Heart left ventricle (tissue), 16 donors: Measurements from ENCODE around the gene SLC25A13. TPM values are rescaled to one million over a fixed set of nuclear protein-coding genes. Genes with fewer than 3 reads are reported as not detected.
A peak's percentile ranks its signal among the peaks of the same experiment; 100 is the strongest.
"Not testable (repeated sequence)": the region's sequence is repeated elsewhere in the genome, so short reads cannot be mapped to it uniquely, and the experiment has no call there.

Source experiments
- ATAC-seq, 4 donors: fragments of 200-7000 bp; cut with Tn5 transposase; one replicate each; pipeline ENCODE4 v1.9.1; 2020 to 2022; ENCODE audit warnings: moderate library complexity in 4 of 4, mild to moderate bottlenecking in 3 of 4, moderate number of reproducible peaks in 1 of 4
- DNase-seq, 5 donors: peaks; one replicate each; pipeline ENCODE4 v3.0.0-alpha.2; 2020
- H3K27ac ChIP-seq, 12 donors: fragments of 200-600 bp; sonication (generic) in 4 of 12; one replicate each; pipeline versions ENCODE4 v1.5.0 to v1.8.0; 2016 to 2022; ENCODE audit warnings: mild to moderate bottlenecking in 2 of 12
- H3K27me3 ChIP-seq, 9 donors: fragments of 200-600 bp; sonication (generic) in 2 of 9; one replicate each; pipeline versions ENCODE4 v1.5.1 to v1.8.0; 2016 to 2022; ENCODE audit warnings: mild to moderate bottlenecking in 3 of 9
- H3K36me3 ChIP-seq, 9 donors: fragments of 200-600 bp; sonication (generic) in 2 of 9; one replicate each; pipeline versions ENCODE4 v1.5.0 to v1.8.0; 2018 to 2022; ENCODE audit warnings: mild to moderate bottlenecking in 2 of 9
- H3K4me1 ChIP-seq, 12 donors: fragments of 200-600 bp; sonication (generic) in 4 of 12; one replicate each; pipeline versions ENCODE4 v1.5.0 to v1.8.0; 2016 to 2022; ENCODE audit warnings: mild to moderate bottlenecking in 3 of 12
- H3K4me3 ChIP-seq, 12 donors: fragments of 200-600 bp; sonication (generic) in 4 of 12; one replicate each; pipeline versions ENCODE4 v1.5.0 to v1.8.0; 2017 to 2022; ENCODE audit warnings: mild to moderate bottlenecking in 9 of 12, moderate library complexity in 4 of 12
- H3K9me3 ChIP-seq, 12 donors: fragments of 200-600 bp; sonication (generic) in 4 of 12; one replicate each; pipeline versions ENCODE4 v1.5.0 to v1.8.0; 2016 to 2022; ENCODE audit warnings: mild to moderate bottlenecking in 1 of 12
- POLR2A ChIP-seq, 2 donors: fragments of 450-650 bp; IDR thresholded peaks; one replicate each; pipeline ENCODE4 v1.6.1; 2017; ENCODE audit warnings: antibody characterized with exemption in 2 of 2, mild to moderate bottlenecking in 2 of 2, moderate library complexity in 2 of 2
- WGBS, 4 donors: extraction: QIAGEN DNeasy Blood & Tissue Kit in 2 of 4; methylation state at CpG; one replicate each; pipeline versions ENCODE4 v1.1.5 to v1.1.7; 2013 to 2018; 5-methylcytosine and 5-hydroxymethylcytosine counted together
- intact Hi-C, 10 donors: fragments of 100-400 bp; cut with DNase I; formaldehyde crosslinking; loops; one replicate each; pipeline versions ENCODE4 v1.11.1 to v1.14.2; 2022
- long read RNA-seq, 3 donors: library from polyadenylated mRNA; unstranded; transcript quantifications; one replicate each; pipeline ENCODE4 v2.0.0, GENCODE V29; 2020 to 2021
- polyA plus RNA-seq, 2 donors: library from polyadenylated mRNA; stranded (reverse); fragments of 200-250 nt; gene quantifications; one replicate each; pipeline ENCODE4 v1.2.3, GENCODE V29; 2013
- total RNA-seq, 9 donors: library from RNA; depleted of rRNA in 2 of 9; stranded (reverse); fragments of >200 nt in 2 of 9; fragmentation: NEBNext Ultra II Directional in 3 of 9; extraction: Animal tissue kit (Norgen Biotek cat#: 25700) in 3 of 9; gene quantifications; one replicate each; pipeline versions ENCODE4 v1.1.0 to v1.2.4, GENCODE V29; 2016 to 2023
- TF ChIP-seq, protein P1 (sequence below), 12 donors: fragments of 200-600 bp; sonication (generic) in 4 of 12; IDR thresholded peaks; one replicate each; pipeline versions ENCODE4 v1.5.0 to v1.8.0; 2018 to 2022; ENCODE audit warnings: antibody characterized with exemption in 12 of 12, mild to moderate bottlenecking in 5 of 12
- donor health status: ischemic (EF 13 %, LVEDD 7.1; RV severe dilation, severe dysfunction).
- donor health status: healthy with polysubstance abuse.
- donor health status: DM: no; HTN: yes; CAD: no.
- donor health status: DM: no; HTN: no; CAD: no.
- donor health status: ischemic (EF 25% LVEDD 6.9; RV normal size, moderate dysfunction).
- donor health status: ischemic (EF 25% LVEDD 5.7; RV mildly dilated, moderate dysfunction).
- donor health status: healthy.
- donor health status: DM: yes; HTN: yes; CAD: no.
- donor health status: ischemic (EF 35%, LVEDD 5.7; RV mildly dilated, moderate dysfunction).
- donor health status: nonischemic (EF 11% LVEDD 7.7; RV severe dilation, severe dysfunction).
- donor health status: DM: yes; HTN: yes; CAD: no.
- donor health status: PGD.
- donor health status: ischemic (EF 29% LVEDD 5.4; RV normal size, mild dysfunction).
- donor health status: nonischemic (EF 23%, LVEDD 6.1; RV moderate dilation, normal function).

Gene SLC25A13, protein sequence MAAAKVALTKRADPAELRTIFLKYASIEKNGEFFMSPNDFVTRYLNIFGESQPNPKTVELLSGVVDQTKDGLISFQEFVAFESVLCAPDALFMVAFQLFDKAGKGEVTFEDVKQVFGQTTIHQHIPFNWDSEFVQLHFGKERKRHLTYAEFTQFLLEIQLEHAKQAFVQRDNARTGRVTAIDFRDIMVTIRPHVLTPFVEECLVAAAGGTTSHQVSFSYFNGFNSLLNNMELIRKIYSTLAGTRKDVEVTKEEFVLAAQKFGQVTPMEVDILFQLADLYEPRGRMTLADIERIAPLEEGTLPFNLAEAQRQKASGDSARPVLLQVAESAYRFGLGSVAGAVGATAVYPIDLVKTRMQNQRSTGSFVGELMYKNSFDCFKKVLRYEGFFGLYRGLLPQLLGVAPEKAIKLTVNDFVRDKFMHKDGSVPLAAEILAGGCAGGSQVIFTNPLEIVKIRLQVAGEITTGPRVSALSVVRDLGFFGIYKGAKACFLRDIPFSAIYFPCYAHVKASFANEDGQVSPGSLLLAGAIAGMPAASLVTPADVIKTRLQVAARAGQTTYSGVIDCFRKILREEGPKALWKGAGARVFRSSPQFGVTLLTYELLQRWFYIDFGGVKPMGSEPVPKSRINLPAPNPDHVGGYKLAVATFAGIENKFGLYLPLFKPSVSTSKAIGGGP
- total RNA-seq (10 to 100 TPM in 6 of 9 donors, 1 to 10 TPM in 3; 5.3 to 17.9 (median 11.4) TPM), polyA plus RNA-seq (10 to 100 TPM in 1 of 2 donors, 1 to 10 TPM in 1; 3.7 to 13.8 TPM)
- long read RNA-seq, donor 1, transcript SLC25A13-201 (18 exons, 3,136 nt) = major isoform, 5 of 8 reads
- long read RNA-seq, donor 1, partial matches to known transcripts = 1 of 8 reads
- long read RNA-seq, donor 1, other reads (novel, unspliced or antisense) = 2 of 8 reads
- long read RNA-seq, donor 2, transcript SLC25A13-201 (18 exons, 3,136 nt) = major isoform, 12 of 20 reads
- long read RNA-seq, donor 2, partial matches to known transcripts = 3 of 20 reads
- long read RNA-seq, donor 2, other reads (novel, unspliced or antisense) = 4 of 20 reads
- long read RNA-seq, donor 3, transcript SLC25A13-201 (18 exons, 3,136 nt) = major isoform, 7 of 10 reads
- long read RNA-seq, donor 3, partial matches to known transcripts = 1 of 10 reads
- long read RNA-seq, donor 3, other reads (novel, unspliced or antisense) = 1 of 10 reads

DNA sequence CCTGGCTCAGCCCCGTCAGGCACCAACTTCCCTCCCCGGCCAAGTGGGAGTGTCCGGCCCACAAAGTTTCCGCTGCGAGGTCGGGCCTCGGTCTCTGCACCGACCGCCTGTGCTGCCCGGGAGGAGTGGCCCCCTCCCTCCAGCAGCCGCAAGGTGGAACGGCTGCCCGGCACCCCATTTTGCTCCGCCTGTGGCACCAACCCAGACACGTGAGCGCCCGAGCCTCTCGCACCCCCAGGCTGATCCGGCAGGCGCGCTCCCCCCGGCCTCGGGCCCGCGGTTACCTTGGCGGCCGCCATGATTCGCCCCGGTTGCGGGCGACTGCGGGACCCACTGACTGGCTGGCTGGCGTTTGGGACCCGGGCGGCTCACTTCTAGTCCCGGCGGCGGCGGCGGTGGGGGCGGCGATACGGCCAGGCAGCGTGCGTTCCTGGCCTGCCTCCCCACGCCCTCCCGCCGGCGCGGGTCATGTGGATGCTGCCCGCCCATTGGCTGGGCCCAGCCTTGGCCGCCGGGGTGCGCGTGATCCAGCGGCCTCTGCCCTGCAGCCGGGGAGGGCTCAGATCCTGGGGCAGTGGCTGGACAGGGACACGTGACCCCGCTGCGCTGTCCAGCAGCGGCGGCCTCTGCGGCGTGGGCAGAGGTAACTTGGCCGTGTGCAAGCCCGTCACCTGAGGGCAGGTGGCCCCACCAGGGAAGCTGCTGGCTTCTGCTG is at the start of gene SLC25A13:
Gene SLC25A13, minus strand, starts transcription at position 441 of the 715 bp plus-strand sequence. Its CDS starts 142 bp downstream, at position 299.
- peak within 1 kb of the TSS; percentile 59 to 100 (median 96) for H3K4me3 ChIP-seq
- H3K9me3 ChIP-seq = no peaks in the 10 kb centered on the region
- ATAC-seq (peak; percentile 98 to 99 (median 99)), DNase-seq (peak; percentile 94 to 97 (median 96))
- no peaks in the 10 kb centered on the region for H3K36me3 ChIP-seq
- WGBS, 4 donors = 0 to 1% (median 1%) methylated on average over 30 to 66 of the region's 66 CpGs
- intact Hi-C loops = loop anchor here in 6 of 10 donors (5.0 to 10.0 kb wide), 6 partner anchors 67 to 385 kb away; partner anchors contain the start of gene SEM1 (in 4 of the 6)
- TF ChIP-seq, protein P1, sequence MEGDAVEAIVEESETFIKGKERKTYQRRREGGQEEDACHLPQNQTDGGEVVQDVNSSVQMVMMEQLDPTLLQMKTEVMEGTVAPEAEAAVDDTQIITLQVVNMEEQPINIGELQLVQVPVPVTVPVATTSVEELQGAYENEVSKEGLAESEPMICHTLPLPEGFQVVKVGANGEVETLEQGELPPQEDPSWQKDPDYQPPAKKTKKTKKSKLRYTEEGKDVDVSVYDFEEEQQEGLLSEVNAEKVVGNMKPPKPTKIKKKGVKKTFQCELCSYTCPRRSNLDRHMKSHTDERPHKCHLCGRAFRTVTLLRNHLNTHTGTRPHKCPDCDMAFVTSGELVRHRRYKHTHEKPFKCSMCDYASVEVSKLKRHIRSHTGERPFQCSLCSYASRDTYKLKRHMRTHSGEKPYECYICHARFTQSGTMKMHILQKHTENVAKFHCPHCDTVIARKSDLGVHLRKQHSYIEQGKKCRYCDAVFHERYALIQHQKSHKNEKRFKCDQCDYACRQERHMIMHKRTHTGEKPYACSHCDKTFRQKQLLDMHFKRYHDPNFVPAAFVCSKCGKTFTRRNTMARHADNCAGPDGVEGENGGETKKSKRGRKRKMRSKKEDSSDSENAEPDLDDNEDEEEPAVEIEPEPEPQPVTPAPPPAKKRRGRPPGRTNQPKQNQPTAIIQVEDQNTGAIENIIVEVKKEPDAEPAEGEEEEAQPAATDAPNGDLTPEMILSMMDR (IDR thresholded peaks at IDR 0.05) = peak in 1 of 12 donors; percentile 14
- peak in 1 of 2 donors; percentile 66 for TF ChIP-seq POLR2A (IDR thresholded peaks at IDR 0.05)
- no peaks in the 10 kb centered on the region for H3K27me3 ChIP-seq
- H3K27ac ChIP-seq = peak within 1 kb of the TSS; percentile 90 to 99 (median 98)
- H3K4me1 ChIP-seq = peaks cover 6 to 43% (median 29%) of the 10 kb centered on the region in 12 donors

DNA sequence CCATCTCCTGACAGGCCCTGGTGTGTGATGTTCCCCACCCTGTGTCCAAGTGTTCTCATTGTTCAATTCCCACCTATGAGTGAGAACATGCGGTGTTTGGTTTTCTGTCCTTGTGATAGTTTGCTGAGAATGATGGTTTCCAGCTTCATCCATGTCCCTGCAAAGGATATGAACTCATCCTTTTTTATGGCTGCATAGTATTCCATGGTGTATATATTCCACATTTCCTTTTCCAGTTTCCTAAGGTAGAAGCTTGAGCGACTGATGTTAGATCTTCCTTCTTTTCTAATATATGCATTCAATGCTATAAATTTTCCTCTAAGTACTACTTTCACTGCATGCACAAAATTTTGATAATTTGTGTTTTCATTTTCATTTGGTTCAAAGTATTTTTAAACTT is 44.0 kb upstream of the SLC25A13 start:
- H3K4me3 ChIP-seq, ATAC-seq, DNase-seq, H3K36me3 ChIP-seq, H3K27me3 ChIP-seq, H3K4me1 ChIP-seq, intact Hi-C loops, H3K27ac ChIP-seq: not testable (repeated sequence)
- H3K9me3 ChIP-seq = peaks cover 0 to 11% (median 2%) of the 10 kb centered on the region in 12 donors
- 89 to 95% (median 93%) methylated on average over 1 to 2 of the region's 2 CpGs for WGBS, 4 donors

DNA sequence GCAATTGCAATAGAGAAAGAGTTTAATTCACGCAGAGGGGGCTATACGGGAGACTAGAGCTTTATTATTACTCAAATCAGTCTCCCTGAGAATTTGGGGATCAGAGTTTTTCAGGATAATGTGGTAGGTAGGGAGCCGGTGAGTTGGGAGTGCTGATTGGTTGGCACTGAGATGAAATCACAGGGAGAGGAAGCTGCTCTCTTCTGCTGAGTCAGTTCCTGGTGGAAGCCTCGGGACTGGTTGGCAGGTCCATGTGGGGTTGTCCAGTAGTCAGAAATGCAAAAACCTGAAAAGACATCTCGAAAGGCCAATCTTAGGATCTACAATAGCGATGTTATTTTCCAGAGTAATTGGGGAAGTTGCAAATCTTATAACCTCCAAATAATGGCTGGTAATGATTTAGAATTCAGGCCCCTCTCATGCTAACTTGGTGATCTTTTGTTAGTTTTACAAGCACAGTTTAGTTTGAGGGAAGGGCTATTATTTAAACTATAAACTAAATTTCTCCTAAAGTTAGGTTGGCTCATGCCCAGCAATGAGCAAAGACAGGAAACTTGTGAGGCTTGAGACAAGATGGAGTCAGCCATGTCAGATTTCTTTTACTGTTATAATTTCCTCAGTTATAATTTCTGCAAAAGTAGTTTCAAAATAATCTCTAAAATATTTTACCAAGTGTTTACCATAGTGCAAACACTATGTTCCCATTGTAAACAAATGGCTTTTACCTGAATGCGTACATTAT is 39.4 kb upstream of the SLC25A13 start:
- H3K27ac ChIP-seq = no peak overlapping the region
- H3K27me3 ChIP-seq = no peaks in the 10 kb centered on the region
- no peak overlapping the region for H3K4me3 ChIP-seq
- 79 to 84% (median 83%) methylated on average over 7 of the region's 7 CpGs for WGBS, 4 donors
- no peak for DNase-seq
- no peaks in the 10 kb centered on the region for H3K36me3 ChIP-seq
- ATAC-seq = no peak
- TF ChIP-seq POLR2A (IDR thresholded peaks at IDR 0.05) = no peak
- TF ChIP-seq, protein P1 (IDR thresholded peaks at IDR 0.05) = no peak
- peaks cover 0 to 11% (median 2%) of the 10 kb centered on the region in 12 donors for H3K9me3 ChIP-seq
- intact Hi-C loops = no loop called here
- H3K4me1 ChIP-seq = no peaks in the 10 kb centered on the region
